Measurements from ENCODE around the gene SHISA7.
"Not testable (repeated sequence)": the region's sequence is repeated elsewhere in the genome, so short reads cannot be mapped to it uniquely, and the experiment has no call there.

Gene SHISA7

DNA sequence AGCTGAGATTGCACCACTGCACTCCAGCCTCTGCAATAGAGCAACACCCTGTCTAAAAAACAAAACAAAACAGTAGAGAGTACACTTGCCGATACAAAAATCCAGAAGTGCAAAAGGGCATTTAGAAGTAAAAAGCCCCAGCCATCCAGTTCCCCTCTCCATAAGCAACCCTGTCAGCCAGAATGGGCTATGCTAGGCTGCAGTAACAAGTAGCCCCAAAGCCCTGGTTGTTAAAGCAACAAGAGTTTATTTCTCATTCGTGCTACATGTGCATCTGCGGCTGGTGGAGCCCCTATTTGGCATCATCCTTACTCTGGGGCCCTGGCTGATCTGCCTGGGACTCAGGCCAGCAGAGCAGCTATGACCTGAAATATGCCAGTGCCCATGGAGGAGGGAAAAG lies 18.6 kb downstream of the SHISA7 start (continued):
- TF ChIP-seq, protein P1, sequence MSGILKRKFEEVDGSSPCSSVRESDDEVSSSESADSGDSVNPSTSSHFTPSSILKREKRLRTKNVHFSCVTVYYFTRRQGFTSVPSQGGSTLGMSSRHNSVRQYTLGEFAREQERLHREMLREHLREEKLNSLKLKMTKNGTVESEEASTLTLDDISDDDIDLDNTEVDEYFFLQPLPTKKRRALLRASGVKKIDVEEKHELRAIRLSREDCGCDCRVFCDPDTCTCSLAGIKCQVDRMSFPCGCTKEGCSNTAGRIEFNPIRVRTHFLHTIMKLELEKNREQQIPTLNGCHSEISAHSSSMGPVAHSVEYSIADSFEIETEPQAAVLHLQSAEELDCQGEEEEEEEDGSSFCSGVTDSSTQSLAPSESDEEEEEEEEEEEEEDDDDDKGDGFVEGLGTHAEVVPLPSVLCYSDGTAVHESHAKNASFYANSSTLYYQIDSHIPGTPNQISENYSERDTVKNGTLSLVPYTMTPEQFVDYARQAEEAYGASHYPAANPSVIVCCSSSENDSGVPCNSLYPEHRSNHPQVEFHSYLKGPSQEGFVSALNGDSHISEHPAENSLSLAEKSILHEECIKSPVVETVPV (CRISPR knock-in tag; IDR thresholded peaks at IDR 0.05) = no peak

DNA sequence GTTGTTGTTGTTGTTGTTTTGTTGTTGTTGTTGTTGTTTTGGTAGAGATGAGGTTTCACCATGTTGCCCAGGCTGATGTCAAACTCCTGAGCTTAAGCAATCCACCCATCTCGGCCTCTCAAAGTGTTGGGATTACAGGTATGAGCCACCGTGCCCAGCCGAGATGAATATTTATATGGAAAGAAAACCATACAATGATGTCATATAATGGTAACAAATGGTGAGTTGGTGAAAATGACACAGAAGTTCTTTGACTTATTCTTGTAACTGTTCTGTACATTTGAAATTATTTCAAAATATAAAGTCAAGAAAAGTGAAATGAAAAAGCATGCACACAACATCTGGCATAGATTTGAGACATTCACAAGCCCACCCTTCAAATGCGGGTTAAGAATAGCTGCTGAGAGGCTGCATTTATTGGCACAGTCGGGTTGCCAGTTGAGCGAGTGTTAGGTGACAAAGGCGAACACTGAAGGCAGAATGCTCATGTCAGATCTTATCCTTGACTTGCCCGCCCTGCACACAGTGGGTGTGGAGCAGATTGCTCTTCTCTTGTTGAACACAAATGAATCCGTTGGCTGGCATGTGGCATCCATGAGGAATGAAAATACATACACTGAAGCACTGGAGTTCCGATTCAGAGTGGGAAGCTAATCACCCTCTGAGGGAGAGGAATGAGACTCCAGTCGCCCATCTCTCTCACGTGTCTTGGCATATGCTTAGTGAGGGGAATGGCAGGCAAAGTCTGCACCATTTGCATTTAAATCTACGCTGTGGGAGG lies 19.7 kb downstream of the SHISA7 start:
- no peak for TF ChIP-seq TCF4 (CRISPR knock-in tag; IDR thresholded peaks at IDR 0.05; ENCODE audit: borderline replicate concordance)
- no peak for TF ChIP-seq ZNF8 (CRISPR knock-in tag; IDR thresholded peaks at IDR 0.05)
- TF ChIP-seq, protein P2, sequence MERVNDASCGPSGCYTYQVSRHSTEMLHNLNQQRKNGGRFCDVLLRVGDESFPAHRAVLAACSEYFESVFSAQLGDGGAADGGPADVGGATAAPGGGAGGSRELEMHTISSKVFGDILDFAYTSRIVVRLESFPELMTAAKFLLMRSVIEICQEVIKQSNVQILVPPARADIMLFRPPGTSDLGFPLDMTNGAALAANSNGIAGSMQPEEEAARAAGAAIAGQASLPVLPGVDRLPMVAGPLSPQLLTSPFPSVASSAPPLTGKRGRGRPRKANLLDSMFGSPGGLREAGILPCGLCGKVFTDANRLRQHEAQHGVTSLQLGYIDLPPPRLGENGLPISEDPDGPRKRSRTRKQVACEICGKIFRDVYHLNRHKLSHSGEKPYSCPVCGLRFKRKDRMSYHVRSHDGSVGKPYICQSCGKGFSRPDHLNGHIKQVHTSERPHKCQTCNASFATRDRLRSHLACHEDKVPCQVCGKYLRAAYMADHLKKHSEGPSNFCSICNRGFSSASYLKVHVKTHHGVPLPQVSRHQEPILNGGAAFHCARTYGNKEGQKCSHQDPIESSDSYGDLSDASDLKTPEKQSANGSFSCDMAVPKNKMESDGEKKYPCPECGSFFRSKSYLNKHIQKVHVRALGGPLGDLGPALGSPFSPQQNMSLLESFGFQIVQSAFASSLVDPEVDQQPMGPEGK (CRISPR knock-in tag; IDR thresholded peaks at IDR 0.05; ENCODE audit: borderline replicate concordance) = no peak
- TF ChIP-seq, protein P1 (CRISPR knock-in tag; IDR thresholded peaks at IDR 0.05) = no peak
- no peak for TF ChIP-seq ISL1 (CRISPR knock-in tag; IDR thresholded peaks at IDR 0.05)
- no peak for TF ChIP-seq ZFP3 (CRISPR knock-in tag; IDR thresholded peaks at IDR 0.05)
- no peak for TF ChIP-seq ZNF70 (CRISPR knock-in tag; IDR thresholded peaks at IDR 0.05)
- no peak for TF ChIP-seq TOX (CRISPR knock-in tag; IDR thresholded peaks at IDR 0.05; ENCODE audit: borderline replicate concordance)
- no peak for TF ChIP-seq SNAI2 (CRISPR knock-in tag; IDR thresholded peaks at IDR 0.05)
- no peak for TF ChIP-seq ARNTL (CRISPR knock-in tag; IDR thresholded peaks at IDR 0.05; ENCODE audit: borderline replicate concordance, low read depth)
- TF ChIP-seq, protein P3, sequence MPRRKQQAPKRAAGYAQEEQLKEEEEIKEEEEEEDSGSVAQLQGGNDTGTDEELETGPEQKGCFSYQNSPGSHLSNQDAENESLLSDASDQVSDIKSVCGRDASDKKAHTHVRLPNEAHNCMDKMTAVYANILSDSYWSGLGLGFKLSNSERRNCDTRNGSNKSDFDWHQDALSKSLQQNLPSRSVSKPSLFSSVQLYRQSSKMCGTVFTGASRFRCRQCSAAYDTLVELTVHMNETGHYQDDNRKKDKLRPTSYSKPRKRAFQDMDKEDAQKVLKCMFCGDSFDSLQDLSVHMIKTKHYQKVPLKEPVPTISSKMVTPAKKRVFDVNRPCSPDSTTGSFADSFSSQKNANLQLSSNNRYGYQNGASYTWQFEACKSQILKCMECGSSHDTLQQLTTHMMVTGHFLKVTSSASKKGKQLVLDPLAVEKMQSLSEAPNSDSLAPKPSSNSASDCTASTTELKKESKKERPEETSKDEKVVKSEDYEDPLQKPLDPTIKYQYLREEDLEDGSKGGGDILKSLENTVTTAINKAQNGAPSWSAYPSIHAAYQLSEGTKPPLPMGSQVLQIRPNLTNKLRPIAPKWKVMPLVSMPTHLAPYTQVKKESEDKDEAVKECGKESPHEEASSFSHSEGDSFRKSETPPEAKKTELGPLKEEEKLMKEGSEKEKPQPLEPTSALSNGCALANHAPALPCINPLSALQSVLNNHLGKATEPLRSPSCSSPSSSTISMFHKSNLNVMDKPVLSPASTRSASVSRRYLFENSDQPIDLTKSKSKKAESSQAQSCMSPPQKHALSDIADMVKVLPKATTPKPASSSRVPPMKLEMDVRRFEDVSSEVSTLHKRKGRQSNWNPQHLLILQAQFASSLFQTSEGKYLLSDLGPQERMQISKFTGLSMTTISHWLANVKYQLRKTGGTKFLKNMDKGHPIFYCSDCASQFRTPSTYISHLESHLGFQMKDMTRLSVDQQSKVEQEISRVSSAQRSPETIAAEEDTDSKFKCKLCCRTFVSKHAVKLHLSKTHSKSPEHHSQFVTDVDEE (CRISPR knock-in tag; IDR thresholded peaks at IDR 0.05) = no peak
- TF ChIP-seq RARB (CRISPR knock-in tag; IDR thresholded peaks at IDR 0.05) = no peak
- no peak for TF ChIP-seq ZC3H10 (CRISPR knock-in tag; IDR thresholded peaks at IDR 0.05)
- ATAC-seq = no peak

DNA sequence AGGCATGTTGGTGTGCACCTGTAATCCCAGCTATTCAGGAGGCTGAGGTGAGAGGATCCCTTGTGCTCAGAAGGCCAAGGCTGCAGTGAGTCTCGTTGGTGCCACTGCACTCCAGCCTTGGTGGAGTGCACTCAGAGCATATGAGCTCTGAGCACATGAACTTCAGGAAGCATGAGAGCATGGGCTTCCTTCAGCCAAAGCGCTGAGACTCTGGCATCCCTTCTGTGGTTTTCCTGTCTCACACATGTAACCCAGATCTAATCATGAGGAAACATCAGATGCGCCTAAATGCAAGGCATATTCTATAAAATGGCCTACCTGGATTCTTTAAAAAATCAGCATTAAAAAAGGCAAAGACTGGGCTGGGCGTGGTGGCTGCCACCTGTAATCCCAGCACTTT lies 21.8 kb downstream of the SHISA7 start:
- ATAC-seq = not testable (repeated sequence)

DNA sequence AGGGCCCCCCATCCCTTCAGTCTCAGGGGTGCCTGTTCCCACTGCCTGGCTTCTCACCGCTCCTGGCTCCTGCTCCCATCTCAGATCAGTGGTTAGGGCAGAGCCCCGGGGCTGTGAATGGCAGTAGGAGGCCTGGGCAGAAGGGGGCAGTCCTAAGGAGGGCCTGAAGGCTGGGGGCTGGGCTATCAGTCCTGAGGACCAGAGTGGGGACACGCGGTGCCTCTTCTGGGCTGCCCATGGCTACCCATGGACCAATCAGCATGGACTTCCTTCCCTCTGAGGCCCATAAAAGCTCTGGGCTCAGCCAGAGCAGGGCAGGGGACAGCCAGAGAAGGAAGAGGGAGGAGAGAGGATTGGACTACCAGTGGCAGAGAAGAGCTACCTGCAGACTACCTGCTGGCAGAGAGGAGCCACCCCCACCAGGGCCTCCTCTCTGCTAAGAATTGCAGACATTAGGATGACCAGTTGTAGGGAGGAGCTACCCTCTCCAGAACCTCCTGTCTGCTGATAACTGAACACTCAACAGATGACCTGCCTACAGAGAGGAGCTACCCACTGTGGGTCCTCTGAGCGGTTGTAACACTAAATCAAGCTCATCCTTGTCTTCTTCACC lies 23.4 kb downstream of the SHISA7 start:
- no peak for ATAC-seq

More for the DNA sequence above, 23.4 kb downstream of the SHISA7 start:
- TF ChIP-seq, protein P1 (CRISPR knock-in tag; IDR thresholded peaks at IDR 0.05) = no peak
- no peak for TF ChIP-seq PPARA (CRISPR knock-in tag; IDR thresholded peaks at IDR 0.05; ENCODE audit: borderline replicate concordance)
- no peak for TF ChIP-seq ESRRG (CRISPR knock-in tag; IDR thresholded peaks at IDR 0.05)
- no peak for TF ChIP-seq OSR1 (CRISPR knock-in tag; IDR thresholded peaks at IDR 0.05)
- TF ChIP-seq TCF4 (CRISPR knock-in tag; IDR thresholded peaks at IDR 0.05; ENCODE audit: borderline replicate concordance) = no peak
- no peak for TF ChIP-seq ZC3H10 (CRISPR knock-in tag; IDR thresholded peaks at IDR 0.05)
- TF ChIP-seq BACH2 (CRISPR knock-in tag; IDR thresholded peaks at IDR 0.05; ENCODE audit: borderline replicate concordance) = no peak
- TF ChIP-seq, protein P4, sequence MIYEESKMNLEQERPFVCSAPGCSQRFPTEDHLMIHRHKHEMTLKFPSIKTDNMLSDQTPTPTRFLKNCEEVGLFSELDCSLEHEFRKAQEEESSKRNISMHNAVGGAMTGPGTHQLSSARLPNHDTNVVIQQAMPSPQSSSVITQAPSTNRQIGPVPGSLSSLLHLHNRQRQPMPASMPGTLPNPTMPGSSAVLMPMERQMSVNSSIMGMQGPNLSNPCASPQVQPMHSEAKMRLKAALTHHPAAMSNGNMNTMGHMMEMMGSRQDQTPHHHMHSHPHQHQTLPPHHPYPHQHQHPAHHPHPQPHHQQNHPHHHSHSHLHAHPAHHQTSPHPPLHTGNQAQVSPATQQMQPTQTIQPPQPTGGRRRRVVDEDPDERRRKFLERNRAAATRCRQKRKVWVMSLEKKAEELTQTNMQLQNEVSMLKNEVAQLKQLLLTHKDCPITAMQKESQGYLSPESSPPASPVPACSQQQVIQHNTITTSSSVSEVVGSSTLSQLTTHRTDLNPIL (CRISPR knock-in tag; IDR thresholded peaks at IDR 0.05; ENCODE audit: low read depth) = no peak
- no peak for TF ChIP-seq TOX (CRISPR knock-in tag; IDR thresholded peaks at IDR 0.05; ENCODE audit: borderline replicate concordance)
- no peak for TF ChIP-seq ARNTL (CRISPR knock-in tag; IDR thresholded peaks at IDR 0.05; ENCODE audit: borderline replicate concordance, low read depth)
- no peak for TF ChIP-seq ZFP3 (CRISPR knock-in tag; IDR thresholded peaks at IDR 0.05)
- TF ChIP-seq ZNF565 (CRISPR knock-in tag; conservative IDR thresholded peaks at IDR 0.05; ENCODE audit: low read depth) = no peak
- TF ChIP-seq ZNF8 (CRISPR knock-in tag; IDR thresholded peaks at IDR 0.05) = no peak
- TF ChIP-seq ISL1 (CRISPR knock-in tag; IDR thresholded peaks at IDR 0.05) = no peak
